ENCODE measurements around the gene PF4V1.

The PF4V1 gene

DNA sequence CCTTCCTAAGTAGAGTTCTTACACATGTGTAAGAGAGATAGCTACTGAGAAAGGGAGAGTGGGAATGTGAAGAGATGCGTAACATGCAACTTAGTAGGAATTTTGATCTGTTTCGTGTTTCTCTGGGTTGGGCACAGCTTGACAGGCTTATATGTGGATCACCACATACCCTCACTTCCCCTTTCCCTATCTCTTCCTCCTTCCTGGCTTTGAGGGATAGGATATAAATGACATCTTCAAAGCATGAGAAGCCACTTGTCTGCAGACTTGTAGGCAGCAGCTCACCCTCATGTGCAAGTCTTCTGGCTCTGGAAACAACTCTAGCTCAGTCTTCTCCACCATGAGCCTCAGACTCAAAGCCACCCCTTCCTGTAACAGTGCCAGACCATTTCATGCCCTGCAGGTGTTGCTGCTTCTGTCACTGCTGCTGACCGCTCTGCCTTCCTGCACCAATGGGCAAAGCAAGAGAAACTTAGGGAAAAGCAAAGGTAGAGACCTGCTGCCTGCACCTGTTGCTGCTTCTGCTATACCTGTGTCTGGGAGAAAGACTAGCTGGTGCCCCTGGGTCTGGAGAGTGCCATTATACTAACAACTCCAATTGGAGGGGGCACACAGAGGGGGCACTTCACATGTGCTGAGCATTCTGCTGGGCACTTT, 5.4 kb upstream of the PF4V1 start:
- no peak for DNase-seq (ENCODE audit: low spot score)

DNA sequence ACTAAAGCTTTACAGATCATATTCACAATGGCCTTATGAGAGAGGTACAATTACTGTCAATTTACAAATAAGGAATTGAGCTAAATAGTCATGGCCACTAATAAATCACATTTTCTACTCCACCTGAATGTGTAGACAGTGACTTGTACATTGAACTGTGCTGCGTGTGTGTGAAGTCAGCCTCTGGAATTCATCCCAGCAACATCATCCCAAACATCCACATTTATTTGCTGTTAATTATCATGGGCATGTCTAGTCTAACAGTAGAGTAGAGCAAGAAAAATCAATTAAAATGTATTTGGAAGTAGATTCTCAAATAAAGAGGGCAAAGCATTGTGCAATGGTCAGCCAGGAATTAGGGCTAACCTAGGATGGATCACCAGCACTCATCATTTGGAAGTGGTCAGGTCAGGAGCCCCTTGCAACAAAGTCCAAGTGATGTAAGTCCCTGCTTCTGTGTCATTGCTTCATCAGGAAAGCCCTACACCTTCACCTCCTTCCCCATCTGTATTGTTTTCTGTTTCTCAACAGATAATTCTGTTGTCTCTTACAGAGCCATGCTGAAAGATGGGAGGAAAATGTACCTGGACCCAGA, 4.8 kb upstream of the PF4V1 start:
- DNase-seq (ENCODE audit: low spot score): no peak

DNA sequence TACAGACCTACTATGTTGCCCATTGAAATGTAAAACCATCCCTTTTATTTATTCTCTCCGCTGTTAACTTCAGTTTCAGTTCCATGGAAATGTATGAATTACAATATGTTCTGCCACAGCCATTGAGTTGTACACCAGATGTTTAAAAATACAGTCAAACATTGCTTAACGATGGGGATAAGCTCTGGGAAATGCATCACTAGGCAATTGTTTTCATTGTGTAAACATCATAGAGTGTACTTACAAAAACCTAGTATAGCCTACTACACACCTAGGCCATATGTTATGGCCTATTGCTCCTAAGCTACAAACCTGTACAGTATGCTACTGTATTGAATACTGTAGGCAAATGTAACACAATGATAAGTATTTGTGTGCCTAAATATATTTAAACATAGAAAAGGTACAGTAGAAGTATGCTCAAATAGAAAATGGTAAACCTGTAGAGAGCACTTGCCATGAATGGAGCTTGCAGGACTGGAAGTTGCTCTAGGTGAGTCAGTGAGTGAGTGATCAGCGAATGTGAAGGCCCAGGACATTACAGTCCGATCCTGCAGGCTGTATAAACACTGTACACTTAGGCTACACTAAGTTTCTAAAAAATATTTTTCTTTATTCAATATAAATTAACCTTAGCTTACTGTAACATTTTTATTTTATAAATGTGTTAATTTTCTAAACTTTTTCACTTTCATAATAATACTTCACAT, 2.7 kb upstream of the PF4V1 start:
- DNase-seq (ENCODE audit: low spot score): no peak

DNA sequence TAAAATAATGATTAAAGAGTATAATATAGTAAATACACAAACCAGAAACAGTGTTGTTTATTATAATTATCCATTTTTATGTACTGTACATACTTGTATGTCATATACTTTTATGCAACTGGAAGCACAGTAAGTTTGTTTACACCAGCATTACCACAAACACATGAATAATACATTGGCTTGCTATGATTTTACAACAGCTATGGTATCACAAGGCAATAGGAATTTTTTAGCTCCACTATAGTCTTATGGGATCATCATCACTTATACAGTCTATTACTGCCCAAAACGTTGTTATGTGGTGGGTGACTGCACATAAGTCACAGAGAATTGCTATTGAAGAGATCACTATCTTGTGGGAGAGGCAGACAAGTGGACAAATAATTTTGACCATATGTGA, 1.8 kb upstream of the PF4V1 start:
- DNase-seq (ENCODE audit: low spot score): no peak

- DNase-seq (ENCODE audit: low spot score): no peak
Measured at GRCh38 chr4:73852771-73853170, 325 bp upstream of the PF4V1 start.

- no peak for DNase-seq (ENCODE audit: low spot score)
Measured at GRCh38 chr4:73853718-73854473, 800 bp downstream of the PF4V1 start.

DNA sequence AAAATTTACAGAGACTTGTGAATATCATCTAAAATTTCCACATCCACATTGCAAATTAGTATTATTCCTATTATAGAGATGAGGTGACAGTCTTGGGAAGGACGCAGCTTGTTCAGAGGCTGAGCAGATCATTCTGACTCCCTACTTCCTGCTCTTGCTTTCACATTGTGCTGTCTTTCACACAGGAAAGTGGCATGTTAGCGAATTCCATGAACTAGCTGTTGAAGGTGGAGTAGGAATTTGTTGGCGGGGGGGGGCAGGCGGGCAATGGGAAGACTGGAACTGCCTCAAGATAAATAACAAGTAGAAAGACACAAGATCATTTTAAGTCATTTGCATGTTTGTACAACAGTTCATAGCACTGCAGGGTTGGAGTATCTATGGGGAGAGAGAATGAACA, 2.3 kb downstream of the PF4V1 start:
- DNase-seq (ENCODE audit: low spot score): no peak

DNA sequence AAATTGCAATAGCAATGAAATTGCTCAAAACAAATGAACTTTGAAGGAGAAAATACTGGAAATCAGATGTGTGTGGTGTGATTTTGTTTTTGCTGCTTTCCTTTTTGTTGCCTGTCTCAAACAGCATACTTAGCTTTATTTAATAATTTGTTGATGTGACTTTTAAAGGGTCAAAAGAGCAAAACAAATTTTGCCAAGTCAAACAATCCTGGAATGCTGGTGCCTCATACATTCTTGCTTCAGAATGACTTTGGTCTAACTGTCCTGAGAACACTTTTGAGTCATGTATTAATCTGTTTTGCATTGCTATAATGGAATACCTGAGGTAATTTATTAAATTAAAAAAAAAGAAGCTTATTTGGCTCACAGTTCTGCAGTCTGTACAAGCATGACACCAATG, 3.4 kb downstream of the PF4V1 start:
- no peak for DNase-seq (ENCODE audit: low spot score)

DNA sequence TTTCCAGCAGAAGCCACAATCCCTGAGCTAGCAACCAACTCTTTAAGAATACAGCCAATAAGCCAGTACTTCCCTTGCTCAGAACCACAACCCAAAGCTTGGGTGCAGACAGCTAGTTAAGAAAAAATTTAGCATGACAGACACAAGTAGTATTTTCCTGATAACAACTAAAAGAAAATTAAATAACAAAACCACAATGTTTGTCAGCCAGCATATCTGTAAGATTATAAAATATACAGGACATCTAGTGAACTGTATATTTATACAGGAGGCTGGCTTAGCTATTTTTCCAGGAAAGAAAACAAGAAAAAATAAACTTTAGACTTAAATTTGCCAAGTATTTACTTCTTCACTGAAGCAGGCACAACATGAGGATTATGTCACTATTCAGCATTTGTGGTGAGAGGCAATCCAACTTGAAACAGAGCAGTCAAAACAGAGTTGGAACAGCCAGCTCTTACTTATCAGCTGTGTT, 6.6 kb downstream of the PF4V1 start:
- DNase-seq (ENCODE audit: low spot score): no peak

GRCh38 chr4:73860181-73860580, 7.1 kb downstream of the PF4V1 start:
- DNase-seq (ENCODE audit: low spot score): no peak

- DNase-seq (ENCODE audit: low spot score): no peak
Measured at GRCh38 chr4:73860917-73861316, 7.8 kb downstream of the PF4V1 start.

DNA sequence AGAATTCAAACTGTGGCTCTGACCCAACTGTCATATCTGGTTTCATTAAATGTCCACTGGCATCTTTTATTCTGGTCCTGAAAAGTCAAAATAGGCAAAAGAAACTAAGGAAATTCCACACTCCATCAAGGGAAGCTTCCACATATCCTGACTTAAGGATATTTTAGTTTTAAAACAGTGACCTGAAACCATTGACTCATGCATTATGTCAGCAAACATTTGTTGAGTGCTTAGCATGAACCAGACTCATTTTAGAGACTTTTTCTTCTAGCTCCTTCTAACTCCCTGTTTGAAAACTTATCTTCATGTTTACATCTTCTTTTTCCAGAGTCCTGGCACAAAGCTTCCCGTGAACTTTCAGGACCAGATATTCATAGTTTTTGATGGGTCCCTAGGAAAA, 9.2 kb downstream of the PF4V1 start:
- no peak for DNase-seq (ENCODE audit: low spot score)

DNA sequence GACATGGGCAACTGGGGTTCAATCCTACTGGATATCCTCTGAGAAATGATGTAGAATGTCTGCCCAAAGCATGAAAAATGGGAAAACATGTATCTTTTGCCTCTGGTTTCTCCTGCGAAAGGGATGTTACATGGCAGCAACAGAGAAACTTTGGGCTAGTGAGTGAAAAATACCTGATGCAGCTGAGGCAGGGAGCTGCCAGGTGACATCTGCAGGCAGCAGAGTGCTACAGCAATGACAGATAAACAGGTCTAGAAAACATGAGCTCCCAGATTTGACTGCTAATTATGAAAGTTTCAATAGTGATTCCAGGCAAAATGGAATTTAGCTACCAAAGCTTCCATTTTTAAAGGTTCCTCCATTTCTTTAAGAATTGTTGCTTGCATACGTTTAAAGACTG, 11.3 kb downstream of the PF4V1 start:
- DNase-seq (ENCODE audit: low spot score): no peak

DNA sequence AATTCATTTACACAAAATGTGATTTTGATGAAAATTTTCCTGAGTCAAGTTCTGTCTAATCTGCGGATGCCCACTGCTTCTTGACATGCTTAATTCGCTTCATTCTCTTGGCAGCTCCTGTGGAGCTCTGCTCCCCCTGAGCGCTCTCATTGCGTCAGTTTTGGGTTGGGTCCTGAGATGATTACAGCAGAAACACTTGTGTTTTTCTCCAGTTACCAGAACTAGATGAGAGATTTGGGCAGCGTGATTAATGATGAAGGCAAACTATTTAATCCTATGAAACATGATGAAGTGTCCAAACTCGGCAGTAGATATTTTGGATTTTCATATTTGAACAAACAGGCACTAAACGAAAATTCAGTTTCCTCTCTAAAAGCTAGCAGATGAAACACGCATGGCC, 11.9 kb downstream of the PF4V1 start:
- DNase-seq (ENCODE audit: low spot score): no peak

- DNase-seq (ENCODE audit: low spot score): no peak
Measured at GRCh38 chr4:73865431-73866096, 12.5 kb downstream of the PF4V1 start.

- DNase-seq (ENCODE audit: low spot score): no peak
Measured at GRCh38 chr4:73866246-73866645, 13.2 kb downstream of the PF4V1 start.

- DNase-seq (ENCODE audit: low spot score): no peak
Measured at GRCh38 chr4:73867783-73868182, 14.7 kb downstream of the PF4V1 start.

- no peak for DNase-seq (ENCODE audit: low spot score)
Measured at GRCh38 chr4:73868206-73869129, 15.4 kb downstream of the PF4V1 start.

DNA sequence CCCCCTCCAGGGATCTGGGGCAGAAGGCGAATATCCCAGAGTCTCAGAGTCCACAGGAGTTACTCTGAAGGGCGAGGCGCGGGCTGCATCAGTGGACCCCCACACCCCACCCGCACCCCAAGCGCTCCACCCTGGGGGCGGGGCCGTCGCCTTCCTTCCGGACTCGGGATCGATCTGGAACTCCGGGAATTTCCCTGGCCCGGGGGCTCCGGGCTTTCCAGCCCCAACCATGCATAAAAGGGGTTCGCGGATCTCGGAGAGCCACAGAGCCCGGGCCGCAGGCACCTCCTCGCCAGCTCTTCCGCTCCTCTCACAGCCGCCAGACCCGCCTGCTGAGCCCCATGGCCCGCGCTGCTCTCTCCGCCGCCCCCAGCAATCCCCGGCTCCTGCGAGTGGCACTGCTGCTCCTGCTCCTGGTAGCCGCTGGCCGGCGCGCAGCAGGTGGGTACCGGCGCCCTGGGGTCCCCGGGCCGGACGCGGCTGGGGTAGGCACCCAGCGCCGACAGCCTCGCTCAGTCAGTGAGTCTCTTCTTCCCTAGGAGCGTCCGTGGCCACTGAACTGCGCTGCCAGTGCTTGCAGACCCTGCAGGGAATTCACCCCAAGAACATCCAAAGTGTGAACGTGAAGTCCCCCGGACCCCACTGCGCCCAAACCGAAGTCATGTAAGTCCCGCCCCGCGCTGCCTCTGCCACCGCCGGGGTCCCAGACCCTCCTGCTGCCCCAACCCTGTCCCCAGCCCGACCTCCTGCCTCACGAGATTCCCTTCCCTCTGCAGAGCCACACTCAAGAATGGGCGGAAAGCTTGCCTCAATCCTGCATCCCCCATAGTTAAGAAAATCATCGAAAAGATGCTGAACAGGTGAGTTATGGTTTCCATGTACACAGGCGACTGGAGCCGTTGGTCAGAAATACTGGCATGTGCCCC, 16.3 kb downstream of the PF4V1 start, which contains the start of gene CXCL1:
Gene CXCL1, plus strand, starts transcription at position 264 of the 926 bp plus-strand sequence. Its CDS starts 78 bp downstream, at position 342.
- DNase-seq (ENCODE audit: low spot score): no peak

DNA sequence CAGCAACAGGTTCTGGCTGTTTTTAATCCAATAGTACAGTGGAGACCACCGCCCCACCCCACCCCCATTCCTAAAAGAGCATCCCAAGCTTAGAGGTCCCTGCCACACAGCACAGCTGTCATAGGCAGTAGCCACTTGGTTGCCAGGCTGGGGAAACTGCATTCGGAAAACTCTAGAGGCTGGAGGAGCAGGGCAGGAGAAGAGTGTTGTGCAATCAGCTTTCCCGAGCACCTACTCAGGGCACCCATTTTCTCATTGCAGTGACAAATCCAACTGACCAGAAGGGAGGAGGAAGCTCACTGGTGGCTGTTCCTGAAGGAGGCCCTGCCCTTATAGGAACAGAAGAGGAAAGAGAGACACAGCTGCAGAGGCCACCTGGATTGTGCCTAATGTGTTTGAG, 17.2 kb downstream of the PF4V1 start:
- no peak for DNase-seq (ENCODE audit: low spot score)

Measured in hematopoietic multipotent progenitor cell treated with erythropoietin and hydrocortisone succinate and interleukin-3 and kit ligand, for 15 days (in vitro differentiated cells).